Measurements from ENCODE around the gene SEC24B.

SEC24B gene

GRCh38 chr4:109433205-109434006, at the start of gene SEC24B:
Gene SEC24B (plus strand): TSS chr4:109433815. CDS start chr4:109433870, 55 bp downstream.
- peak; percentile 50 for DNase-seq

- no peak for DNase-seq
These were observed 49.8 kb upstream of the SEC24B start for GRCh38 chr4:109383823-109384222.

- DNase-seq: no peak
These were observed 48.4 kb upstream of the SEC24B start for GRCh38 chr4:109385260-109385659.

- DNase-seq: no peak
These were observed 44.1 kb upstream of the SEC24B start for GRCh38 chr4:109389369-109390114.

GRCh38 chr4:109390115-109390768, 43.4 kb upstream of the SEC24B start:
- no peak for DNase-seq

GRCh38 chr4:109395694-109396093, 37.9 kb upstream of the SEC24B start:
- DNase-seq: no peak

- no peak for DNase-seq
These were observed 34.7 kb upstream of the SEC24B start for GRCh38 chr4:109398928-109399327.

- DNase-seq: no peak
These were observed 27.2 kb upstream of the SEC24B start for GRCh38 chr4:109406337-109406931.

GRCh38 chr4:109407027-109407737, 26.4 kb upstream of the SEC24B start:
- DNase-seq: no peak

- DNase-seq: no peak
These were observed 24.9 kb upstream of the SEC24B start for GRCh38 chr4:109408711-109409110.

GRCh38 chr4:109410226-109410625, 23.4 kb upstream of the SEC24B start:
- no peak for DNase-seq

- DNase-seq: no peak
These were observed 22.8 kb upstream of the SEC24B start for GRCh38 chr4:109410776-109411175.

GRCh38 chr4:109411964-109412363, 21.7 kb upstream of the SEC24B start:
- no peak for DNase-seq

- DNase-seq: no peak
These were observed 20.8 kb upstream of the SEC24B start for GRCh38 chr4:109412776-109413175.

- no peak for DNase-seq
These were observed 18.7 kb upstream of the SEC24B start for GRCh38 chr4:109414938-109415337.

- DNase-seq: no peak
These were observed 15.0 kb upstream of the SEC24B start for GRCh38 chr4:109418588-109418987.

GRCh38 chr4:109419679-109420078, 13.9 kb upstream of the SEC24B start:
- no peak for DNase-seq

- no peak for DNase-seq
These were observed 9.3 kb upstream of the SEC24B start for GRCh38 chr4:109424093-109424841.

GRCh38 chr4:109425405-109425804, 8.2 kb upstream of the SEC24B start:
- no peak for DNase-seq

- DNase-seq: no peak
These were observed 4.1 kb upstream of the SEC24B start for GRCh38 chr4:109429545-109429944.

- DNase-seq: no peak
These were observed 1.4 kb upstream of the SEC24B start for GRCh38 chr4:109432203-109432602.

- DNase-seq: no peak
These were observed 919 bp upstream of the SEC24B start for GRCh38 chr4:109432696-109433095.
